ENCODE data around the gene FURIN.
"Not testable (repeated sequence)": the region's sequence is repeated elsewhere in the genome, so short reads cannot be mapped to it uniquely, and the experiment has no call there.

FURIN gene

DNA sequence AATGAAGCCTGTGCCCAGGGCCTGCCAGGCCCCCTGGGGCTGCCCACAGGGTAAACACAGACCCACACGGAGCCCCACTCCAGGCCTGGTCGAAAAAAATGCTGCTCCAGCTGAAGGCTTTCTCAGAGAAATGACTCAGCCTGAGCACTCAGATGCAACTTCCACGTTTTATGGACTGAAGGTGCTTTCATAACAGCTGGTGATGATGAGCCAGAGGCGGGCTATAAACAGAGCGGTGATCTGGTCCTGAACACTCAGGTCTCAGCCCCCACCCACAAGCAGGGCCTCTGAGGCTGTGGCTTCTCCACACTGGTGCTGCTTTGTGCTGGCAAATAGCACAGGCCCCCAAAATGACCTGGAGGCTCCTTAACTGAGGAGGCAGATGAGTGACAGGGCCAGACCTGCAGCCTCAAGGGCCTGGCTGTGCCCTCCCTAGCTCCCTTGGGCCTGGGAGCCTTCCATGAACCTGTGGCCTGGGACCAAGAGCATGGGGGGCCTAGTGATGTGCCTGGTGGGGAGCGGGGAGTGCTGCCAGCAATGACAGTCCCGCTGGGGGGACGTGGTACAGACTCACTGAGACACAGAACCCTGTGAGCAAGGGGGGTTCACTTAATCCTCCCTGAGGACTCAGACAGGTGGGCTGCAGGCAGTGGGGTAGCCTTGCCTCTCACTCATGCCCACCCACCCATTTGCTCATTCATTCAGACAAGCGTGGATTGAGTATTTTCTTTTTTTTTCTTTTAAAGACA, 23.0 kb upstream of the FURIN start:
- DNase-seq: peak; percentile 97

DNA sequence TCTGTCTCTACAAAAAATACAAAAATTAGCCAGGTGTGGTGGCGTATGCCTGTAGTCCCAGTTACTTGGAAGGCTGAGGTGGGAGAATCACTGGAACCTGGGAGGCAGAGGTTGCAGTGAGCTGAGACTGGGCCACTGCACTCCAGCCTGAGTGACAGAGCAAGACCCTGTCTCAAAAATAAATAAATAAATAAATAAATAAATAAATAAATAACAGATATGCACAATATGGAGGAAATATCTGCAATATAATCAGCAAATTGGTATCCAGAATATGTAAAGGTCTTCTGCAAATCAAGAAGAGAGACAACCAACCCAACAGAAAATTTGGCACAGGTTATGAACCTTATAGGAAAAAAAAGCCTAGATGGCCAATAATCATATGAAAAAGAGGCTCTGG, 19.0 kb upstream of the FURIN start:
- DNase-seq: not testable (repeated sequence)

DNA sequence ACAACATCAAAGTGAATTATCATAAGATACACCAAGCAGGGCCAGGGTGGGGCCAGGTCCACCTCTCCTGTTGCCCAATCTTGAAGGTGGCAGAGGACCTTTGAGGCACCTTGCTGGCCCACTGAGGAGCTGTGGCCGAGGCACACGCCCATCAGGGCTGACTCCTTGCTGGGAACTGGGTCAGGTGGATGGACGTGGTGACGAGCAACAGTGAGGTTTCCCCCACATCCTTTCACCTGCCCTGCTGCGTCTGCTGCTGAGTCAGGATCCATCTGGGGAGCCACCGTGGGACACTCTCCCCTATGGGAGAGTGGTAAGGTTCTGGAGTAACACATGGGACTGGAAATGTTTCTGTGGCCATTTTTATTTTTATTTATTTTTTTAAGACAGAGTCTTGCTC, 17.3 kb upstream of the FURIN start:
- no peak for DNase-seq

DNA sequence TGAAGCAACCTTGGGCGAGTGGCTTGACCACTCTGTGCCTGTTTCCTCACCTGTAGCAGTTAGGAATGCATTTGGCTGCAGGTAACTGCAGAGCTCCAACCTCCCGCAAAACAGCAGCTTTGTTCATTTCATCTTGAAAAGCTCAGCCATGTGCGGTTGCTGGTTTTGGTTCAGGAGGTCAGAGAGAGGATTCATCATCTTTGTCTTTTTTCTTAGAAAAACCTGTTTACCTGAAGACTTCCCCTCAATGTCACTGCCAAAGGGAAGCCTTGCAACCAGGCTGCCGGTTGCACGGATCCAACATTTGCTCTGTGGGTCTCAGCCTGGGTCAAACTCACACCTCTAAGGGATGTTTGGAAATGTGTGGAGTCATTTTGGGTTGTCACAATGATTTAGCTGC, 16.4 kb upstream of the FURIN start:
- DNase-seq: peak; percentile 10

DNA sequence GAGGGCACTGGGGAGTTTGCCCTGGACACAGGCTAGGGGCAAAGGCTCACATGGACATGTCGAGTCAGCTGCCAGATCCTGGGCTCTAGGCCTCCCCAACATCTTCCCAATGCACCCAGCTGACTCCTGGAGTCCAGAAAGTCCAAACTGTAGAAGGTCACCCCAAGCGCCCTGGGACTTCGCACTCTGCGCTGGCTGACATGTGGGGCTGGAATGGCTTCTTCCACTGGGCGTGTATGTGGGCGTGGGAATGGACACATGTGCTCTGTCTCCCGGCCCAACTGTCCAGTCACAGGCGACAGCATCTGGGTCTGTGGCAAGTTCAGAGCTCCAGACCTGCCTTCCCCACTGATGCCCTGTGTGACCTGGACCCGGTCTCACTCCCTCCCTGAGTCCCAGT, 13.2 kb upstream of the FURIN start:
- DNase-seq: peak; percentile 32

DNA sequence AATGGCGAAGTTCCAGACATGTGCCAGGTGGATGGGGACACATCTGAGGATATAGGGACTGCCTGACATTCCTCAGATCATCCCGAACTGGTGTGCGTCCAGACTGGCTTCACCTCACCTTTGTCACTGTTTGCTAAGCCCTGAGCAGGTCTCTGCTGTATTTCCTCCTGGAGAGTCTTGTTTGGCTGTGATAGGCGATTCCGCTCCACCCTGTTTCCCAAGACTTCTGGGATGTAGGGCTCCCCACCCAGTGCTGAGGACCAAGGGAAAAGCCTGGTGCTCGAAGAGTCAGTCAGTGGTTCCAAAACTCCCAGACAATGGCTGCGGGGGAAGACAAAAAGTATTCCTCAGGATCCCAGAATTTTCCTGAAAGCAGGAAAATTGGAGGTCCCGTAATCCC, 11.1 kb upstream of the FURIN start:
- no peak for DNase-seq

DNA sequence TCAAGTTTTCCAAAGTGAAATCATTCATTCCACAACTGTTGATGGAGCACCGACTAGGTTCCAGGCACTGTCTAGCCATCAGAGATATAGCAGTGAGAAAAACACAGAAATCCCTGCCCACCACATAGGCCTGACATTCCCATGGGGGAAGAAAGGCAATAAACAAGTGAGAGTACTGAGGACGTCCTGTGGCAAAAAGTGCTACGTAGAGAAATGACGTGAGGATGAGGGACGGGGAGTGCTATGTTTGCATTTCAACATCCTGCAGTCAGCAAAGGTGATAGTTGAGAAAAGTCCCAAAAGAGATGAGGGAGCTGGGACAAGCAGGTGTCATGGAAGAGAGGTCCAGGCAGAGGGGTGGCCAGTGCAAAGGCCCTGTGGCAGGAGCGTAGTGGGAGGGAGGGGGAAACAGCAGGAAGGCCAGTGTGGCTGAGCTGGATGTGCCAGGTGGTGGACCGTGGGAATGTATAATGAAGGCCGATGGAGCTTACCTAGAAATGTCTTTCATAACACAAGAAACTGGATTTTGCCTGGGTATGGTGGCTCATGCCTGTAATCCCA, 10.4 kb upstream of the FURIN start:
- no peak for DNase-seq

DNA sequence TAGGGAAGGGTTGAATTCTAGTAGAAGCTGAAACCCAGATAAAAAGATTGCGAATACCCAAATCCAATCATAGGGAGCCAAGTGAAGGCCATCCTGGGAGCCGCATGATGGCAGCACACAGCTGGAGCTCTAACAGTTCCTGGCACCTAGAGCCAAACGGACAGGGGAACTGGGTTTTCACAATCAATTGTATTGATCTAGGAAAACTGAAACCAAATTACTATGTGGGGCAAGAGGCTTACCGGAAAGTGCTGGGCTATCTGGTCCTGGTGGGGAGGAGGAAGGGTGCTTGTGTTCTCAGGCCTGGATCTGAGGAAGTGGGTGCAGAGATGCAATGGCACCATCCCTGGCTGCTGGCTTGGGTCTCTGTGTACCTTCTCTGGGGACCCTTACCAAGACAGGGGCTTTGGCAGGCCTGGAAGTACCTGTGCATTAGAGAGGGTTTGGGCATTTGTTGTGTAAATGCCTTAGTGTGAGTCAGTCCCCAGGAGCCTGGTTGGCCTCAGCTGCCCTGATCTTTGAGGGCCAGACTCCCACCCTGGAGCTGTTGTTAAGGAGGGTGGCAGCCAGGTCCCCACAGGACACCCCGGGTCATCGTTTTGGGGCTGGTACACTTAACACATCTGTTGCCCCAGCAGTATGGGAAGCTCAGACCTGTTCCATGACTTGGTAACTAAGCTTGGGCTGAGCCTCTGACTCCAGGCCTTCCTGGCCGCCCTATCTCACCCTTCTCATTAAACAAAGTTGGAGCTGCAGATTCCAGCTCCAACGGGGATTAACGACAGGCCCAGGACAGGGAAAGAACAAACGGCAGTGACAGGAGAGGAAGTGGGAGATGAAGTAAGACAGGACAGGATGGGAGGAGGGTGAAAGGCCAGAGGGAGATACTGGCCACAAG, 8.9 kb upstream of the FURIN start:
- peak; percentile 31 for DNase-seq

DNA sequence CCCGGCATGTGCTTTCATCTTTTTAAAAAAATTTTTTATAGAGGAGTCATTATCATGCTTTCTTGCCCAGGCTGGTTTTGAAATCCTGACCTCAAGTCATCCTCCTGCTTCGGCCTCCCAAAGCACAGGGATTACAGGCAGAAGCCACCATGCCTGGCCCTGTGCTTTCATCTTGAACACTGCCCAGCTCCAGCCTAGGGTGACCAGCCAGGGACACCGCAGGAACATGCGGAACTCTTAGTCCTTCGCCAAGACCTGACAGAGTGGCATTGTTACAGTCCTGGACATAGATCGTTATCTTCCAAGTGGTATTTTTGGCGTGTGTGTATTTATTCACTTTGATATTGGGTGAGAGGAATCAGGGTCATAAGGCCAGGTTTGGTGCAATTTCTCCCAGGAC, 7.9 kb upstream of the FURIN start:
- no peak for DNase-seq

DNA sequence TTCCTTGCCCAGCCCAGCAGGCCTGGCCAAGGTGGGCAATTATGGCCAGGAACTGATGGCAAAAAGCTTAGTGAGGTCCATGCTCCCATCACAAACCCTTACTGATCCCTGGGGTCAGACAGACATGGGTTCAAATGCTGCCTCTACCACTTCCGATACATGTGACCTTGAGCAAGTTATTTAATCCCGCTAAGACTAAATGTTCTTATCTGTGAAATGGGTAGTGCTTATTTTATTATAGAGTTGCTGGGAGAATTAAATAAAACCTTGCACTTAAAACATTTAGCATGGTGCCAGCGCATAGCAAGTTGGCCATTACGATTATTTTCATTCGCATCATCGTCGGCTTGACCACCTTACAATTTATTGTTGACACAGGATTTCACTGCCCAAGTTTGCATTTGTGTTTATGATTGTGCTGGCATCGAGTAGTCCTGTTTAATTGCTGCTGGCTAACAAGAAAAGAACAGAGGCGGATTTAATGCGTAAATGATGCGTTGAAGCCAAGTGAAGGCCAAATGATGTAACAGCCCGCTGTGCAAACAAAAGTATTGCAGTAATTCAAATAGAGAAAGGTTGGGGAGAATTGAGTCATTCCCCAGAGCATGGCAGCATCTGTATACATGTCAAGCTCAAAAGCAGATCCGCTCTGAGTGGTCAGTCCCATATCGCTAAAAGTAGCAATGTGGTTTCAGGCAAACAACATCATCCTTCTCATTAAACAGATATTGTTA, 7.3 kb upstream of the FURIN start:
- DNase-seq: peak; percentile 48

DNA sequence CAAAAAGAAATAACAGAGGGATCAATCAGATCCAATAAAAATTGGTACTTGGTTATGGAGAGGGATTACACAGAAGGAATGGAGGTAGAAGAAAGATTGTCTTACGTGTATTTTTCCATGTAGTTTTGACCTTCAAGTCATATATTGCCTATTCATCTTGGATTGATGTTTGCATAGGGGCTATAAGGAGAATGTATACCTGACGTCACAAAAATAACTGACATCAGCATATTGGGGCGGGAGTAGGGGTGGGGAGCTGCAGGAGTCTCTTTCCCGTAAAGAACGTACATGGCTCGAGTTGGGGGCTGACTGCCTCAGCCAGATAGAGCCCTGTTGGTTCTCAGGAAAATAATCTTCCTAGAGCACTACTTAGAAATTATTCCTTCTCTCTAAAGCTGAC, 5.9 kb upstream of the FURIN start:
- no peak for DNase-seq

DNA sequence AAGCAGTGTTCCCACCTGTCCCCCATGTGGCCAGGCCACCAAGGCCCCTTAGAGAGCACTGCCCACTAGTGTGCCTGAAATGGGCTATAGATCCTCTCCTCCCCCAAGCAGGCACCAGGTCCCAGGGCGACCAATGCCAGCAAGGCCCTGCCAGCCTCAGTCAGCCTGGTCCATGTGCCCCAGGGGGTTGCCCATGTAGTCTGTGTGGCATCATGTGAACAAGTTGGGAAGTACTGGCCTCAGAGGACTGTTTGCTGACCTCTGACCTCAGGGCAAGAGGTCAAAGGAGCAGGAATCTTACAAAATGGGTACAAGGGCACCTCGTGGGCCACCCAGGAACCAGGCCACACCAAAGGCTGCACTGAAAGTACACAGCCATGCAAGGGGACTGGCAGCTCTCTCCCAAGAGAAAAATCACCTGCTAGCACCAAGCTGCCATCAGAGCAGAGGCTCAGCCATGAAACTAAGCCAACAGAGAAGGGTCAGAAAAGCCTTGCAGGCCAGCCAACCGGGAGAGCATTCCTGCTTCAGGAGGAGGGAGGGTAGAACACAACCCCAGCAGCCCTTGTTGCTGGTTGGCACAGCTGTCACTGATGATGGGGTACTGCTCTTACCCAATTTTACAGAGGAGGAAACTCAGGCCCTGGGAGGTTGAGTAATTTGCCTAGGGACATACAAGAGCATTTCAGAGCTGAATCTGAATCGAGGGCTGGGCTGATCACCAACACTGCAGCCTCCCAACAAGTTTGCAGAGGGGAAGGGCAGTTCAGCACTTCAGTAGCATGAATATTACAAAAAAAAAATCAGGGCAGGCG, 5.2 kb upstream of the FURIN start:
- peak; percentile 88 for DNase-seq

DNA sequence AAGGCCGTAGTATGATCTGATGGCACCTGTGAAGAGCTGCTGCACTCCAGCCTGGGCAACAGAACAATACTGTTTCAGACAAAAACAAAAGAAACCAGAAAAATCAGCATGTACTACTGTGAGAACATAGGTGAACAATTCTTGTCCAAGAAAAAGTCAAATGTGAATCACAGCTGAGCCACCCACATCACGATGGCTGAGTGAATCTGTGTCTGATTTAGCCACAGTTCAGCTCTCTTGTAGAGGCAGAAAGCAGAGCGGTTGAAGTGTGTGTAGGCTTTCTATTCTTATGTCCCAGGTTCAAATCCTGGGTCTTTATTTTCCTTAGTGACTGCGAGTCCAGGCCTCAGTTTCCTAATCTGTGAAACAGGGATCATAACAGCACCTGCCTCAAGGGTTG, 4.4 kb upstream of the FURIN start:
- peak; percentile 46 for DNase-seq

DNA sequence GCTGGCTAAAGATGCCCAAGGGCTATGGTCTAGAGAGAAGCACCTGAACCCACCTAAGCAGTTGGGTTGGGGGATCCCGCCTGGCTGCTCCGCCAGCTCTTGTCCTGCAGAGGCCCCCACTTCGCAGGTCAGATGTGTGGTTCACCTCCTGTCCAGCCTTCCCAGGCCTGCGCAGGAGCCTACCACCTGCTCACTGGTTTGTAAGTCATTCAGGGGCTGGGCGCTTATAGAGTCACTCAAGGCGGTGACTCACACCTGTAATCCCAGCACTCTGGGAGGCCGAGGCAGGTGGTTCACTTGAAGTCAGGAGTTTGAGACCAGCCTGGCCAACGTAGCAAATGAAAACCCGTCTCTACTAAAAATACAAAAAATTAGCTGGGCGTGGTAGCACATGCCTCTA, 3.9 kb upstream of the FURIN start:
- DNase-seq: no peak

DNA sequence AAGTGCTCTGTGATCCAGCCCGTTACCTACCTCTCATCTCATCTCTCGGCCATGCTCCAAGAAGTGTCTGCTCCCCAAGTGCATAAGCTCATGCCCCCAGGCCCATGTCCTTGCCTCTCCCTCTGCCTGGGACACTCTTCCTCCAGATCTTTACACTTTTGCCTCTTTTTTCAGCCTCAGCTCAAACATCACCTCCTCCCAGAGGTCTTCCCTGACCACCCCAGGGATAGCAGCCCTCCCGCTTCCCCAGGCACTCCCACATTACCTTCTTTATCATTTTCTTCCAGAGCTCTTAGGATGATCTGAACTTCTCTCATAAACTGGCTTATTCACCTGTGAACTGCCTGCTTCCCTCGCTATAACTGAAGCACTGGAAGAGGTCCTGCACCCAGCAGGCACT, 2.7 kb upstream of the FURIN start:
- no peak for DNase-seq

DNA sequence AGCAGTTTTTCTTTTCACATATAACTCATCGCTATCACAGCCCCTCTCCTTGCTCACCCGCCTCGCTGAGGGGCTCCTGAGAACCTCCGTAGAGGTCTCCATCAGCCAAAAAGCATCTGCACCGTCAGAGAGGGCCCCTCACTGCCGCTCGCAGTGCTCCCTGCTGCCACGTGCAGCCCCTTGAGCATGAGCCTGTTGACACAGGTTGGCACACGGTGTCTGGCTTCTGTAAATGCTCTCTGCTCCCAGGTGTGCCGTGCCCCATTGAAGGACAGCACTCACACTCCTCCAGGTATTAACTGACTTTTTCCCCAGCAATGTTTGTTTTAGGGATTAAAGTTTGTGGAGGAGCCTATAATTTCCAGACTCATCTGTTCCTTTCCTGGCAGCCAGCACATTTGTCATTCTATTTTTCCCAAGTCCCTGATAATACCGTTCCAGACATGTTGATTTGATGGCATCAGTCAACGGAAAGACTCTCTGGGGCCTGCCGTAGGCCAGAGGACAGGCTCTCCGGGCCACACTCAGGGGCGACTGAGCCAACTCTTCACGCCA, 2.1 kb upstream of the FURIN start:
- no peak for DNase-seq

DNA sequence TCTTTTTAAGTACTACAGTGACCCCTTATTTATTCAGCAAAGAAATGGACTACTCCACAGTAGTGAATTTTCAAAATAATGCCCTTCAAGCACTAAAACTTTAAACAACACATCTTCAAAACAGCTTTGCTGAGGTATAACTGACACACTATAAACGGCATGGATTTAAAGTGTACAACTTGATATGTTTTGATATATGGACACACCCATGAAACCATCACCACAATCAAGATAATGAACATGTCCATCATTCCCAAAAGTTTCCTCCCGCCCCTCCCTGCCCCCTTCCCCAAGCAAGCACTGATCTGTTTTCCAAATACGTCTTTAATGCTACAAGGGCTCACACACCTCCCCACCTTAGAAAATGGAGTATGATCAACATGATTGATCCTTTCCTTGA, 1.6 kb upstream of the FURIN start:
- DNase-seq: no peak

DNA sequence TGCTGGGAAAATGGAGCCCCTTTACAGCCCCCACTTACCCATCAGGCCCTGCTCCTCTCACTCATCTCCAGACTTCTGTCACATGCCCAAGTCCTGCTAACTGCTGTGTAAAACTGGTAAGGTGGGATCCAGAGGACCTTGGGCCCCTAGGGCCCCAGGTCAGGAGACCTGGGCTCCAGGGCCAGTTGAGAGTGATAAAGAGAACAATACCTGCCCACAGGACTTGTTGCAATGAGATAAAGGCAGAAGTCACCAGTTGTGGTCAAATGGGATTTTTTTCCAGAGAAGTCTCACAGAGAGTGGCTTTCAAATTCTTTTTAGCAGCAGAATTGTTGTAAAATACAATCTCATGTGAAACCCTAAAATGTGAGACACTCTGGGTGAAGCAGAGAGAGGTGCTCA, 753 bp downstream of the FURIN start:
- DNase-seq: no peak

DNA sequence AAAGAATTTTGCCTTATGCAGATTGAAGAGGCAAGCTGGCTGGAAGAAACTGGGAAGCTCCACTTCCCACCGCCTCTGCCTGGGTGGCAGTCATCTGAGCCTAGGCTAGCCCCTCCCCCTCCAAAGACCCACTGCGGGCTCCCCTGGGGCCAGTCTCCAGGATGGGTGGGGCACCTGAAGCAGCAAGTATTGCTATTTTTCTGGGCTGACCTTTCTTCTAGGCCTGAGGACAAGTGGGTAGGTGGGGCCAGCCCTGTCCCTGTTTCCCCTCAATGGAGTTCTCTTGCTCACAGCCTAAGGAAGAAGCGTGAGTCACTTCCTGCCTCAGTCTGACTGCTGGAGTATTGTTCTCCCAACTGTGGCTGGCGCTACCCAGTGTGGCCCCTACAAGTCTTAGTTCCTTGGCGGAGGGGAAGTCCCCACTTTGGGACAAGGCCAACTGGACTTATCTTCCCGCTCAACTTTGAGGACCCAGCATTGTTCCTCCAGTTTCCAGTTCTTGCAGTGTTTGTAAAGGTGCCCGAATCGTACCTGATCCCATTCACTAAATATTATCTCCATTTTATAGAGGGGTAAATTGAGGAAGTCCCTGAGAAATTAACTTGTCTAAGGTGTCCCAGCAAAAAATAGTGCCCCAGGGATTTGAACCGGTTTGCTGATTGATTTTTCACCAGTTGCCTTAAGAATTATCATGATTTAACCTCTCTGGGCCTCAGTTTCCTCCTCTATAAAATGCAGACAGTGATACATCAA, 1.4 kb downstream of the FURIN start:
- peak; percentile 96 for DNase-seq

DNA sequence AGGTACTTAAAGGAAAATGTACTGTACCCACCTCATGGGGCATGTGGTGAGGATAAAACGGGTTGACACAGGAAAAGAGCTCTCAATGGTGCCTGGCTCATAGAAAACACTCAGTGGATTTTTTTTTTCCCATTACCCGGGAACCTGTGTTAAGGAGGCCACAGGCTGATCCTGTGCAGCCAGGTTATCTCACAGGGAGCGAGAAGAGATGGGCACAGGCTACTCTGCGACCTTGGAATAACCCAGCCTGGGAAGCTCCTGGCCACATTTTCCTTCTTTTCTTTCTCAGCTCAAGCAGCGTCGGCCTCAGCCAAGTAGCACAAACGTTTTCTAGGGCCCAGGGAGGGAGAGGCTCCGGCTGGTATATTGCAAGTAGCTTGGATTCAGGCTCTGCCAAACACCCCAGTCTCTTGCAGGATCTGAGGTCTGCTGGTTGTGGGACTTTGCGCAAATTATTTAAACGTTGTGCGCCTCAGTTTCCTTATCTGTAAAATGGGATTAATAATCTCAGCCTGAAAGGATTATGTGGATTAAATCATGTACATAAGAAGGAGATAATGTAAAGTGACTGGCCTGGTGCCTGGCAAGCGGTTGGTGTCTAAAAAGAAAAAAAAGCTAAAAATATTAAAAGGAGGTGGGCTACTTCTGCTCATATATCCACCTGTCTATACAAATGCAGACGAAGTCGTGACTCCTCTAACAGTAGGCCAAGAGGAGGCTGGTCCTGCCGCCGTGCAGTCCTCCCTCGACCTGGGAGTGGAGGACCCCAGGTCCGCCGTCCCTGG, 2.2 kb downstream of the FURIN start:
- peak; percentile 15 for DNase-seq
